Omental fat pad (tissue), 4 donors: ENCODE results near the gene CFAP97D1. TPM values are rescaled to one million over a fixed set of nuclear protein-coding genes. Genes with fewer than 3 reads are reported as not detected.

Experiments used
- ATAC-seq: fragments of 150-250 bp; one replicate; pipeline ENCODE4 v1.9.1; 2016; ENCODE audit warnings: mild to moderate bottlenecking, moderate library complexity; ENCODE audit not compliant: low FRiP score
- DNase-seq: peaks from one replicate; pipeline ENCODE4 v3.0.0-alpha.2; 2019; ENCODE audit warnings: low spot score
- CTCF ChIP-seq, 3 donors: fragments of 450-650 bp; IDR thresholded peaks; one replicate each; pipeline ENCODE4 v1.5.1; 2016 to 2017; ENCODE audit warnings: antibody characterized with exemption in 3 of 3, mild to moderate bottlenecking in 3 of 3, moderate library complexity in 2 of 3
- total RNA-seq, 4 donors: library from RNA; depleted of rRNA; stranded (reverse); fragments of >200 nt; gene quantifications; one replicate each; pipeline ENCODE4 v1.1.0, GENCODE V29; 2016

The CFAP97D1 gene
- total RNA-seq, 4 donors from 2014 or later, result 0.09 to 0.12 TPM; not detected in 2

- DNase-seq, result no peak
- no peak for ATAC-seq
- TF ChIP-seq CTCF (IDR thresholded peaks at IDR 0.05), result no peak
These were observed 33.8 kb downstream of the CFAP97D1 start for GRCh38 chr17:43814026-43814425.

- TF ChIP-seq CTCF (IDR thresholded peaks at IDR 0.05), result no peak
- no peak for ATAC-seq
- no peak for DNase-seq
These were observed 34.5 kb downstream of the CFAP97D1 start for GRCh38 chr17:43814714-43815113.

- TF ChIP-seq CTCF (IDR thresholded peaks at IDR 0.05), result no peak
- ATAC-seq (no peak), DNase-seq (no peak)
These were observed 36.4 kb downstream of the CFAP97D1 start for GRCh38 chr17:43816336-43817320.

GRCh38 chr17:43817826-43818225 is 37.6 kb downstream of the CFAP97D1 start:
- ATAC-seq (no peak), DNase-seq (no peak)
- no peak for TF ChIP-seq CTCF (IDR thresholded peaks at IDR 0.05)

- no peak for DNase-seq
- no peak for ATAC-seq
- TF ChIP-seq CTCF (IDR thresholded peaks at IDR 0.05), result no peak
These were observed 38.7 kb downstream of the CFAP97D1 start for GRCh38 chr17:43818966-43819365.

GRCh38 chr17:43820759-43821158 is 40.5 kb downstream of the CFAP97D1 start:
- ATAC-seq (no peak), DNase-seq (no peak)
- TF ChIP-seq CTCF (IDR thresholded peaks at IDR 0.05), result no peak
